Peyer's patch (tissue), 4 donors: Measurements from ENCODE around the gene ZNF800.

Source experiments
- POLR2A ChIP-seq, 2 donors: fragments of 450-650 bp; IDR thresholded peaks; one replicate each; pipeline ENCODE4 v1.5.1; 2017; ENCODE audit warnings: antibody characterized with exemption in 2 of 2, mild to moderate bottlenecking in 2 of 2, moderate library complexity in 2 of 2
- TF ChIP-seq, protein P1 (sequence below), 6 experiments: fragments of 450-650 bp in 4 of 6; fragments of 200-600 bp in 2 of 6; sonication (generic) in 1 of 6; IDR thresholded peaks; one replicate each; pipeline ENCODE4 v1.5.1; 2017 to 2019; ENCODE audit warnings: antibody characterized with exemption in 6 of 6, mild to moderate bottlenecking in 3 of 6, moderate library complexity in 1 of 6

DNA sequence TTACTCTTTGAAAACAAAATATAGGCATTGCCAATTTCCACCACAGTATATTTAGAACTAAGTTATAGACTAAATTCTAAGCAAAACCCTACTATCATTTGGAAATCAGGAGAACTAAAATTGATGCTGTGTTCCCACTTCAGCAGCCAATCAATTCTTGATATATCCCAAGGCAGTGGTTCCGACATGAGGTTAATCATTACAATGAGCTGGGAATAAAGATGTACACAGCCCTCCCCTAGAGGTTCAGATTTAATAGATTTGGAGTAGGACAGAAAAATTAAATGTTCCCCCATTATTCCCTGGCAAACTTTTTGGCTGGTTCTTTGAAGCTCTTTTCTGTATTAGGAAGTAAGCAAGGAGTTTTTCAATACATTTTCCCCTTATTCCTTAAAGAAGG lies 15.1 kb downstream of the ZNF800 start:
- TF ChIP-seq, protein P1, sequence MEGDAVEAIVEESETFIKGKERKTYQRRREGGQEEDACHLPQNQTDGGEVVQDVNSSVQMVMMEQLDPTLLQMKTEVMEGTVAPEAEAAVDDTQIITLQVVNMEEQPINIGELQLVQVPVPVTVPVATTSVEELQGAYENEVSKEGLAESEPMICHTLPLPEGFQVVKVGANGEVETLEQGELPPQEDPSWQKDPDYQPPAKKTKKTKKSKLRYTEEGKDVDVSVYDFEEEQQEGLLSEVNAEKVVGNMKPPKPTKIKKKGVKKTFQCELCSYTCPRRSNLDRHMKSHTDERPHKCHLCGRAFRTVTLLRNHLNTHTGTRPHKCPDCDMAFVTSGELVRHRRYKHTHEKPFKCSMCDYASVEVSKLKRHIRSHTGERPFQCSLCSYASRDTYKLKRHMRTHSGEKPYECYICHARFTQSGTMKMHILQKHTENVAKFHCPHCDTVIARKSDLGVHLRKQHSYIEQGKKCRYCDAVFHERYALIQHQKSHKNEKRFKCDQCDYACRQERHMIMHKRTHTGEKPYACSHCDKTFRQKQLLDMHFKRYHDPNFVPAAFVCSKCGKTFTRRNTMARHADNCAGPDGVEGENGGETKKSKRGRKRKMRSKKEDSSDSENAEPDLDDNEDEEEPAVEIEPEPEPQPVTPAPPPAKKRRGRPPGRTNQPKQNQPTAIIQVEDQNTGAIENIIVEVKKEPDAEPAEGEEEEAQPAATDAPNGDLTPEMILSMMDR (IDR thresholded peaks at IDR 0.05) = no peak
- TF ChIP-seq POLR2A (IDR thresholded peaks at IDR 0.05) = no peak
